A549 (cell line): Measurements from ENCODE around the gene ADISSP. TPM values are rescaled to one million over a fixed set of nuclear protein-coding genes. Genes with fewer than 3 reads are reported as not detected.

Source experiments
- ATAC-seq, 2 experiments: fragments of 200-7000 bp in 1 of 2; fragments of >200 bp in 1 of 2; cut with Nextera tagmentation in 1 of 2; cut with Tn5 transposase in 1 of 2; 3 replicates each; pipeline versions ENCODE4 v1.8.0 to v1.9.1; 2018 to 2020; ENCODE audit warnings: mild to moderate bottlenecking in 1 of 2, moderate library complexity in 1 of 2
- CTCF ChIA-PET: fragments of 300-600 bp; sonication (Branson Sonifier 250); formaldehyde crosslinking; extraction: SDS; loops from one replicate; lab custom pipeline; 2021; ENCODE audit warnings: antibody characterized with exemption, inconsistent platforms; lab: Yijun Ruan, JAX
- POLR2A ChIA-PET: fragments of 350-600 bp; formaldehyde crosslinking; extraction: SDS; loops from one replicate; lab custom pipeline; 2021; ENCODE audit warnings: antibody characterized with exemption, inconsistent platforms; lab: Yijun Ruan, JAX
- DNase-seq, 2 experiments: peaks; one replicate each; pipeline versions ENCODE4 v3.0.0 to v3.0.0-alpha.2; 2011 to 2016; ENCODE audit warnings: low read depth in 1 of 2, low spot score in 1 of 2
- FAIRE-seq: peaks from 2 replicates; lab custom pipeline; 2011; peaks lifted over from hg19 to GRCh38; lab: Jason Lieb, UNC
- H3K27ac ChIP-seq, 2 experiments: fragments of >200 bp; sonication (Bioruptor Twin); formaldehyde crosslinking; 3 replicates each; pipeline ENCODE4 v1.5.1; 2016 to 2017
- H3K4me1 ChIP-seq: fragments of >200 bp; sonication (Bioruptor Twin); formaldehyde crosslinking; 3 replicates; pipeline ENCODE4 v1.6.1; 2016
- H3K4me2 ChIP-seq: fragments of >200 bp; sonication (Bioruptor Twin); formaldehyde crosslinking; 3 replicates; pipeline ENCODE4 v1.6.1; 2016
- H3K4me3 ChIP-seq: fragments of >200 bp; sonication (Bioruptor Twin); formaldehyde crosslinking; 3 replicates; pipeline ENCODE4 v1.5.1; 2016
- H3K9me3 ChIP-seq: fragments of >200 bp; sonication (Bioruptor Twin); formaldehyde crosslinking; 3 replicates; pipeline ENCODE4 v1.6.1; 2016
- BHLHE40 ChIP-seq: IDR thresholded peaks from 2 replicates; pipeline ENCODE4 v1.6.1; 2012; ENCODE audit warnings: low read depth, low read length, inconsistent platforms
- CEBPB ChIP-seq, 2 experiments: fragments of >200 bp in 1 of 2; sonication (Bioruptor Twin) in 1 of 2; formaldehyde crosslinking in 1 of 2; IDR thresholded peaks; 2 replicates each; pipeline ENCODE4 v1.6.1; 2012 to 2016
- CHD2 ChIP-seq: fragments of 150-350 bp; IDR thresholded peaks from 2 replicates; pipeline ENCODE4 v1.6.1; 2014; ENCODE audit warnings: low read length; ENCODE audit not compliant: partially characterized antibody
- CHD4 ChIP-seq: fragments of 200-600 bp; sonication (generic); IDR thresholded peaks from 2 replicates; pipeline ENCODE4 v1.6.1; 2016; ENCODE audit warnings: antibody characterized with exemption, mild to moderate bottlenecking, borderline replicate concordance
- FOSL2 ChIP-seq, 2 experiments: fragments of 450-650 bp in 1 of 2; fragments of >200 bp in 1 of 2; sonication (Bioruptor Twin) in 1 of 2; formaldehyde crosslinking; IDR thresholded peaks; 2 replicates each; pipeline versions ENCODE4 v1.5.0 to v1.6.1; 2016 to 2020; ENCODE audit warnings: mild to moderate bottlenecking in 1 of 2, moderate library complexity in 1 of 2
- FOXS1 ChIP-seq: fragments of 250-450 bp; sonication (Bioruptor Pico); IDR thresholded peaks from 2 replicates; pipeline ENCODE4 v1.5.0; 2020; ENCODE audit warnings: mild to moderate bottlenecking, moderate library complexity
- HDAC2 ChIP-seq: fragments of 200-600 bp; sonication (generic); IDR thresholded peaks from 2 replicates; pipeline ENCODE4 v1.6.1; 2016
- HEYL ChIP-seq: fragments of 250-450 bp; sonication (Bioruptor Pico); IDR thresholded peaks from 2 replicates; pipeline ENCODE4 v1.8.0; 2021; ENCODE audit warnings: mild to moderate bottlenecking, moderate library complexity
- KDM1A ChIP-seq: fragments of 200-600 bp; sonication (generic); IDR thresholded peaks from 2 replicates; pipeline ENCODE4 v1.6.1; 2016; ENCODE audit warnings: low read depth, mild to moderate bottlenecking
- MAFK ChIP-seq: fragments of 450-650 bp; IDR thresholded peaks from 2 replicates; pipeline ENCODE4 v1.6.1; 2014; ENCODE audit not compliant: partially characterized antibody
- NFE2L2 ChIP-seq: fragments of 150-350 bp; conservative IDR thresholded peaks from 2 replicates; pipeline ENCODE4 v1.6.1; 2014; ENCODE audit warnings: low read length
- NPAS2 ChIP-seq: fragments of 250-450 bp; sonication (Bioruptor Pico); IDR thresholded peaks from 2 replicates; pipeline ENCODE4 v1.8.0; 2022; ENCODE audit warnings: mild to moderate bottlenecking, moderate library complexity, borderline replicate concordance
- NR3C1 ChIP-seq: fragments of >200 bp; sonication (Bioruptor Twin); formaldehyde crosslinking; IDR thresholded peaks from 3 replicates; pipeline ENCODE4 v1.6.1; 2017
- POLR2A ChIP-seq: IDR thresholded peaks from 2 replicates; pipeline ENCODE4 v1.6.1; 2012; ENCODE audit warnings: mild to moderate bottlenecking, low read length
- RFX5 ChIP-seq: fragments of 450-650 bp; IDR thresholded peaks from 2 replicates; pipeline ENCODE4 v1.7.1; 2014; ENCODE audit warnings: antibody characterized with exemption, mild to moderate bottlenecking, moderate library complexity
- TFCP2L1 ChIP-seq: fragments of 250-450 bp; sonication (Bioruptor Pico); IDR thresholded peaks from 2 replicates; pipeline ENCODE4 v1.5.0; 2021; ENCODE audit warnings: mild to moderate bottlenecking
- TP53 ChIP-seq: fragments of 250-450 bp; sonication (Bioruptor Pico); IDR thresholded peaks from 2 replicates; pipeline ENCODE4 v1.5.0; 2021; ENCODE audit warnings: mild to moderate bottlenecking, moderate library complexity
- WGBS: methylation state at CpG from one replicate; pipeline ENCODE4 v1.1.6; 2017; ENCODE audit errors: missing lambda C conversion rate; 5-methylcytosine and 5-hydroxymethylcytosine counted together
- polyA plus RNA-seq, 4 experiments: library from polyadenylated mRNA; depleted of rRNA in 3 of 4; stranded (reverse); fragments of >200 nt; fragmentation: RNase III in 1 of 4; extraction: RNeasy Plus Mini Kit Qiagen cat#74134 plus additional on column Dnase treatment in 1 of 4; gene quantifications; 2 replicates in 3 of 4; 3 replicates in 1 of 4; pipeline ENCODE4 v1.2.3, GENCODE V29; 2011 to 2017
- TF ChIP-seq, protein P1 (sequence below): IDR thresholded peaks from 2 replicates; pipeline ENCODE4 v1.6.1; 2012; ENCODE audit warnings: low read depth, borderline replicate concordance
- TF ChIP-seq, protein P2 (sequence below): fragments of 250-450 bp; sonication (Bioruptor Pico); IDR thresholded peaks from 2 replicates; pipeline ENCODE4 v1.5.0; 2020; ENCODE audit warnings: low read depth, mild to moderate bottlenecking, moderate library complexity
- TF ChIP-seq, protein P3 (sequence below): IDR thresholded peaks from 2 replicates; pipeline ENCODE4 v1.6.1; 2012
- TF ChIP-seq, protein P4 (sequence below): fragments of 200-600 bp; sonication (generic); IDR thresholded peaks from 2 replicates; pipeline ENCODE4 v1.6.1; 2016; ENCODE audit warnings: antibody characterized with exemption, mild to moderate bottlenecking, moderate library complexity

The ADISSP gene
- polyA plus RNA-seq, 2 of the 4 experiments (the other 2 are of a cell fraction) = 43.9 to 104 TPM

DNA sequence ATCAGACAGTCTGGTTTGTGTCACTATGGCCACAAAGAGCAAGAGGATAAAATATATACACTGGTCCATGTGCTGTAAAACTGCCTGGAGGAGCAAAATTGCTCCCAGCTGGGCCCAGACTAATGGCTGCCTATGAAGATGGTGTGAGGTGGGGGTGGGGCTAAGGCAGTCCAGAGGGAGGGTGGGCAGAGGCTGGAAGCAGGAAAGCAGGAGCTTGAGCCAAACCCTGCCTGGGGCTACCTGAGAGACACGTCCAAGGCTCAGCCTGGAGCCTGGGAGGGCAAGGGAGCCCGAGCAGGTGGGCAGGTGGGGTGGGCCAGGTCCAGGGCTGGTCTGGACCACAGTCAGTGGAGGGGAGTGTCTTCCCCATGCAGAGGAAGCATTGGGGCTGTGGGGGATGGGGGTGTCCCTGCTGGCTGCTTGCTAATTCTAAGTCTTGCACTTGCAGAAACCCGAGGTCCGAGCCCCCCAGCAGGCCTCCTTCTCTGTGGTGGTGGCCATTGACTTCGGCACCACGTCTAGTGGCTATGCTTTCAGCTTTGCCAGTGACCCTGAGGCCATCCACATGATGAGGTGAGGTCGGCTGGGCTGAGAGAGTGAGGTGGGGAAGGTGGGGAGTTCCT, 25.6 kb downstream of the ADISSP start:
- ATAC-seq = no peak
- no peak overlapping the region for H3K4me3 ChIP-seq
- H3K9me3 ChIP-seq = no peaks in the 10 kb centered on the region
- no peak for FAIRE-seq
- ChIA-PET CTCF (interaction anchor here (0.7 to 72.1 kb wide), 7 partner anchors 6 to 1706 kb away, joined by 3 to 2233 read pairs (median 169); partner anchors contain the start of genes ADAM33, ADISSP, AP5S1 and CENPB), POLR2A (interaction anchor here (0.9 kb wide), 1 partner anchor 8 kb away, joined by 3 read pairs; no protein-coding TSS in a partner anchor)
- no peak overlapping the region for H3K4me2 ChIP-seq
- TF ChIP-seq NFE2L2 = no peak
- TF ChIP-seq MAFK = no peak
- TF ChIP-seq CEBPB (IDR thresholded peaks at IDR 0.05) = no peak
- no peak for TF ChIP-seq POLR2A
- TF ChIP-seq TP53 = no peak
- TF ChIP-seq, protein P1, sequence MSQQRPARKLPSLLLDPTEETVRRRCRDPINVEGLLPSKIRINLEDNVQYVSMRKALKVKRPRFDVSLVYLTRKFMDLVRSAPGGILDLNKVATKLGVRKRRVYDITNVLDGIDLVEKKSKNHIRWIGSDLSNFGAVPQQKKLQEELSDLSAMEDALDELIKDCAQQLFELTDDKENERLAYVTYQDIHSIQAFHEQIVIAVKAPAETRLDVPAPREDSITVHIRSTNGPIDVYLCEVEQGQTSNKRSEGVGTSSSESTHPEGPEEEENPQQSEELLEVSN = no peak
- TF ChIP-seq, protein P2, sequence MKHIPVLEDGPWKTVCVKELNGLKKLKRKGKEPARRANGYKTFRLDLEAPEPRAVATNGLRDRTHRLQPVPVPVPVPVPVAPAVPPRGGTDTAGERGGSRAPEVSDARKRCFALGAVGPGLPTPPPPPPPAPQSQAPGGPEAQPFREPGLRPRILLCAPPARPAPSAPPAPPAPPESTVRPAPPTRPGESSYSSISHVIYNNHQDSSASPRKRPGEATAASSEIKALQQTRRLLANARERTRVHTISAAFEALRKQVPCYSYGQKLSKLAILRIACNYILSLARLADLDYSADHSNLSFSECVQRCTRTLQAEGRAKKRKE (CRISPR knock-in tag) = no peak
- no peak for TF ChIP-seq FOSL2 (IDR thresholded peaks at IDR 0.05)
- no peak for TF ChIP-seq FOSL2 (CRISPR knock-in tag; IDR thresholded peaks at IDR 0.05)
- no peak for TF ChIP-seq HEYL
- TF ChIP-seq, protein P3, sequence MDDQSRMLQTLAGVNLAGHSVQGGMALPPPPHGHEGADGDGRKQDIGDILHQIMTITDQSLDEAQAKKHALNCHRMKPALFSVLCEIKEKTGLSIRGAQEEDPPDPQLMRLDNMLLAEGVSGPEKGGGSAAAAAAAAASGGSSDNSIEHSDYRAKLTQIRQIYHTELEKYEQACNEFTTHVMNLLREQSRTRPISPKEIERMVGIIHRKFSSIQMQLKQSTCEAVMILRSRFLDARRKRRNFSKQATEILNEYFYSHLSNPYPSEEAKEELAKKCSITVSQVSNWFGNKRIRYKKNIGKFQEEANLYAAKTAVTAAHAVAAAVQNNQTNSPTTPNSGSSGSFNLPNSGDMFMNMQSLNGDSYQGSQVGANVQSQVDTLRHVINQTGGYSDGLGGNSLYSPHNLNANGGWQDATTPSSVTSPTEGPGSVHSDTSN = no peak
- TF ChIP-seq RFX5 = no peak
- TF ChIP-seq NR3C1 = no peak
- TF ChIP-seq TFCP2L1 (CRISPR knock-in tag) = no peak
- no peak for TF ChIP-seq CHD4
- TF ChIP-seq, protein P4, sequence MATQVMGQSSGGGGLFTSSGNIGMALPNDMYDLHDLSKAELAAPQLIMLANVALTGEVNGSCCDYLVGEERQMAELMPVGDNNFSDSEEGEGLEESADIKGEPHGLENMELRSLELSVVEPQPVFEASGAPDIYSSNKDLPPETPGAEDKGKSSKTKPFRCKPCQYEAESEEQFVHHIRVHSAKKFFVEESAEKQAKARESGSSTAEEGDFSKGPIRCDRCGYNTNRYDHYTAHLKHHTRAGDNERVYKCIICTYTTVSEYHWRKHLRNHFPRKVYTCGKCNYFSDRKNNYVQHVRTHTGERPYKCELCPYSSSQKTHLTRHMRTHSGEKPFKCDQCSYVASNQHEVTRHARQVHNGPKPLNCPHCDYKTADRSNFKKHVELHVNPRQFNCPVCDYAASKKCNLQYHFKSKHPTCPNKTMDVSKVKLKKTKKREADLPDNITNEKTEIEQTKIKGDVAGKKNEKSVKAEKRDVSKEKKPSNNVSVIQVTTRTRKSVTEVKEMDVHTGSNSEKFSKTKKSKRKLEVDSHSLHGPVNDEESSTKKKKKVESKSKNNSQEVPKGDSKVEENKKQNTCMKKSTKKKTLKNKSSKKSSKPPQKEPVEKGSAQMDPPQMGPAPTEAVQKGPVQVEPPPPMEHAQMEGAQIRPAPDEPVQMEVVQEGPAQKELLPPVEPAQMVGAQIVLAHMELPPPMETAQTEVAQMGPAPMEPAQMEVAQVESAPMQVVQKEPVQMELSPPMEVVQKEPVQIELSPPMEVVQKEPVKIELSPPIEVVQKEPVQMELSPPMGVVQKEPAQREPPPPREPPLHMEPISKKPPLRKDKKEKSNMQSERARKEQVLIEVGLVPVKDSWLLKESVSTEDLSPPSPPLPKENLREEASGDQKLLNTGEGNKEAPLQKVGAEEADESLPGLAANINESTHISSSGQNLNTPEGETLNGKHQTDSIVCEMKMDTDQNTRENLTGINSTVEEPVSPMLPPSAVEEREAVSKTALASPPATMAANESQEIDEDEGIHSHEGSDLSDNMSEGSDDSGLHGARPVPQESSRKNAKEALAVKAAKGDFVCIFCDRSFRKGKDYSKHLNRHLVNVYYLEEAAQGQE = no peak
- no peak for TF ChIP-seq KDM1A
- no peak overlapping the region for H3K27ac ChIP-seq
- DNase-seq = no peak
- H3K4me1 ChIP-seq = peaks cover 18% of the 10 kb centered on the region; the same call in 2 of the 3 replicates
- WGBS = 74% methylated on average over 7 of the region's 7 CpGs

DNA sequence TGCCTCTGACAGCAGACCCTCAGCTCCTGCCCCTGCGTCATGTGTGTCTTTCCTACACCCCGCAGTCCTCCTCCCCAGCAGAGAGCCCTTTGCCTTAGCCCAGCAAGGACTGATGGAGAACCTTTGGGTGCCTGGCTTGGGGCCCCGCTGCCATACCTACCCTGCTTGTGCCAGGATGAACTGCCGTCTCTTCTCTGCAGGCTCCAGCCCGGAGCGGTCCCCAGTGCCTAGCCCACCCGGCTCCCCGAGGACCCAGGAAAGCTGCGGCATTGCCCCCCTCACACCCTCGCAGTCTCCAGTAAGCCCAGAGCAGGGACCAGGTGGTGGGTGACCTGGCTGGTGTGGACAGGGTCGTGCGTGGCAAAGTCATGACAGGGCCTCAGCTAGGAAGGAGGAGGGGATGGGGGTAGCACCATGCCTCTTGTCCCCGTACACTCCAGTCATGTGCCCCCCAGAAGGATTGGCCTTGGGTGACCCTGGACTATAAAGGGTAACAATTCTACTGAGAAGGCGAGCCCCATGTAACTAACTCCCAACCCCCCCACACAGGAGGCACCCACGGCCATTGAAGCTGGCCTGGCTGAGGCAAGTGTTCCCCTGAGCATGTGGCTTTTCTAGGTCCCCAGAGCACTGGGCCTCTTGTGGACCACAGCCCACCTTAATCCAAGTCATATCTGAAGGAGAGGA, 26.8 kb downstream of the ADISSP start:
- H3K4me3 ChIP-seq = no peak overlapping the region
- peaks cover 18% of the 10 kb centered on the region; the same call in 2 of the 3 replicates for H3K4me1 ChIP-seq
- no peak overlapping the region for H3K27ac ChIP-seq
- FAIRE-seq (no peak), ATAC-seq (no peak), DNase-seq (no peak)
- H3K9me3 ChIP-seq = no peaks in the 10 kb centered on the region
- CTCF ChIA-PET = interaction anchor here (0.5 to 72.1 kb wide), 9 partner anchors 7 to 1761 kb away, joined by 3 to 2233 read pairs (median 36); partner anchors contain the start of genes ADAM33, ADISSP, AP5S1 and CENPB
- 81% methylated on average over 13 of the region's 15 CpGs for WGBS
- POLR2A ChIA-PET = interaction anchor here (0.9 kb wide), 2 partner anchors 9 to 64 kb away, joined by 3 read pairs; no protein-coding TSS in a partner anchor
- no peak overlapping the region for H3K4me2 ChIP-seq
- TF ChIP-seq CHD2 (no peak), BHLHE40 (no peak), CHD4 (no peak), HDAC2 (no peak), NPAS2 (CRISPR knock-in tag) (no peak), FOSL2 (IDR thresholded peaks at IDR 0.05) (no peak), FOSL2 (CRISPR knock-in tag; IDR thresholded peaks at IDR 0.05) (no peak), FOXS1 (CRISPR knock-in tag) (no peak), TFCP2L1 (CRISPR knock-in tag) (no peak)
